Measurements from ENCODE around the gene LCN2.
"Not testable (repeated sequence)": the region's sequence is repeated elsewhere in the genome, so short reads cannot be mapped to it uniquely, and the experiment has no call there.

LCN2 gene

DNA sequence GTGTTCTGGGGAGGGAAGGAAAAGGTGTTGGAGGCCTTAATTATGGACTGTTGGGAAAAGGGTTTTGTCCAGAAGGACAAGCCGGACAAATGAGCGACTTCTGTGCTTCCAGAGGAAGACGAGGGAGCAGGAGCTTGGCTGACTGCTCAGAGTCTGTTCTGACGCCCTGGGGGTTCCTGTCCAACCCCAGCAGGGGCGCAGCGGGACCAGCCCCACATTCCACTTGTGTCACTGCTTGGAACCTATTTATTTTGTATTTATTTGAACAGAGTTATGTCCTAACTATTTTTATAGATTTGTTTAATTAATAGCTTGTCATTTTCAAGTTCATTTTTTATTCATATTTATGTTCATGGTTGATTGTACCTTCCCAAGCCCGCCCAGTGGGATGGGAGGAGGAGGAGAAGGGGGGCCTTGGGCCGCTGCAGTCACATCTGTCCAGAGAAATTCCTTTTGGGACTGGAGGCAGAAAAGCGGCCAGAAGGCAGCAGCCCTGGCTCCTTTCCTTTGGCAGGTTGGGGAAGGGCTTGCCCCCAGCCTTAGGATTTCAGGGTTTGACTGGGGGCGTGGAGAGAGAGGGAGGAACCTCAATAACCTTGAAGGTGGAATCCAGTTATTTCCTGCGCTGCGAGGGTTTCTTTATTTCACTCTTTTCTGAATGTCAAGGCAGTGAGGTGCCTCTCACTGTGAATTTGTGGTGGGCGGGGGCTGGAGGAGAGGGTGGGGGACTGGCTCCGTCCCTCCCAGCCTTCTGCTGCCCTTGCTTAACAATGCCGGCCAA is 40.8 kb upstream of the LCN2 start:
- Mint-ChIP-seq H3K4me3 (no peak overlapping the region), H3K4me1 (ENCODE audit: low read depth) (peaks cover 25% of the 10 kb centered on the region), H3K27ac (no peak overlapping the region), H3K36me3 (peaks cover 6% of the 10 kb centered on the region), H3K27me3 (no peaks in the 10 kb centered on the region), H3K9me3 (ENCODE audit: low read depth) (no peaks in the 10 kb centered on the region)

DNA sequence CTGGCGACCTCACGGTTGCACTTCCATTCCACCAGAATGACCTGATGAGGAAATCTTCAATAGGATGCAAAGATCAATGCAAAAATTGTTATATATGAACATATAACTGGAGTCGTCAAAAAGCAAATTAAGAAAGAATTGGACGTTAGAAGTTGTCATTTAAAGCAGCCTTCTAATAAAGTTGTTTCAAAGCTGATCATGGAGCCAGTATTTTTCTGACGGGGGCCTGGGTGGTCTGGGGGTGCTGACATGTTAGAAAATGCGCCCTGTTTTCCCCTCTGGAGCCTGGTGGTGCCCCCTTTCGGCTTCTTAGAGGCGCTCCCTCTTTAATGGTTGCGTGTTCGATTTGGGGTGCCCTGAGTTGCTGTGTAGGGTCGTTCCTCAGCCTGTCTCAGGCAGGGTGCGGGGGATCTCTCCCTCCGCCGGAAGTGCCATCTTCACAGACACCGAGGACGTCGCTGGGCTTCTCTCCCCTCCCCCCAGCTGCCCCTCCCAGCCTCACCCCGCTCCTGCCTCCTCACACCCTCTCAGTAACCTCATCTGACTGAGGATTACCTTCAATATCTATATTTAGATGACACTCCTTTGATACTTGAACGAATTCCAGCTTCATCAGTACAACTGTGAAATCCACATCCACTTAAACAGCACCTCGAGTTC is 40.1 kb upstream of the LCN2 start:
- Mint-ChIP-seq H3K27me3 (no peaks in the 10 kb centered on the region), H3K4me1 (ENCODE audit: low read depth) (peaks cover 19% of the 10 kb centered on the region), H3K36me3 (peaks cover 6% of the 10 kb centered on the region), H3K9me3 (ENCODE audit: low read depth) (no peaks in the 10 kb centered on the region), H3K4me3 (no peak overlapping the region), H3K27ac (no peak overlapping the region)

DNA sequence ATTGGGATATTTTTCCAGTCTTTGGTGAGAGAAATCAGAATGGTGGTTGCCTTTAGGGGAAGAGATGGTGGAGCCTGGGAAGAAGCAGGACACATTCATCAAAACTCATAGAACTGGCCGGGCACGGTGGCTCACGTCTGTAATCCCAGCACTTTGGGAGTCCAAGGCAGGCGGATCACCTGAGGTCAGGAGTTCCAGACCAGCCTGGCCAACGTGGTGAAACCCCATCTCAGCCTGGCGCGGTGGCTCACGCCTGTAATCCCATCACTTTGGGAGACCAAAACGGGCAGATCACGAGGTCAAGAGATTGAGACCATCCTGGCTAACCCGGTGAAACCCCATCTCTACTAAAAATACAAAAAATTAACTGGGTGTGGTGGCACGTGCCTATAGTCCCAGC is 37.5 kb upstream of the LCN2 start:
- not testable (repeated sequence) for H3K9me3 Mint-ChIP-seq (ENCODE audit: low read depth); H3K36me3 Mint-ChIP-seq; H3K4me3 Mint-ChIP-seq; H3K27me3 Mint-ChIP-seq; H3K27ac Mint-ChIP-seq; H3K4me1 Mint-ChIP-seq (ENCODE audit: low read depth)

DNA sequence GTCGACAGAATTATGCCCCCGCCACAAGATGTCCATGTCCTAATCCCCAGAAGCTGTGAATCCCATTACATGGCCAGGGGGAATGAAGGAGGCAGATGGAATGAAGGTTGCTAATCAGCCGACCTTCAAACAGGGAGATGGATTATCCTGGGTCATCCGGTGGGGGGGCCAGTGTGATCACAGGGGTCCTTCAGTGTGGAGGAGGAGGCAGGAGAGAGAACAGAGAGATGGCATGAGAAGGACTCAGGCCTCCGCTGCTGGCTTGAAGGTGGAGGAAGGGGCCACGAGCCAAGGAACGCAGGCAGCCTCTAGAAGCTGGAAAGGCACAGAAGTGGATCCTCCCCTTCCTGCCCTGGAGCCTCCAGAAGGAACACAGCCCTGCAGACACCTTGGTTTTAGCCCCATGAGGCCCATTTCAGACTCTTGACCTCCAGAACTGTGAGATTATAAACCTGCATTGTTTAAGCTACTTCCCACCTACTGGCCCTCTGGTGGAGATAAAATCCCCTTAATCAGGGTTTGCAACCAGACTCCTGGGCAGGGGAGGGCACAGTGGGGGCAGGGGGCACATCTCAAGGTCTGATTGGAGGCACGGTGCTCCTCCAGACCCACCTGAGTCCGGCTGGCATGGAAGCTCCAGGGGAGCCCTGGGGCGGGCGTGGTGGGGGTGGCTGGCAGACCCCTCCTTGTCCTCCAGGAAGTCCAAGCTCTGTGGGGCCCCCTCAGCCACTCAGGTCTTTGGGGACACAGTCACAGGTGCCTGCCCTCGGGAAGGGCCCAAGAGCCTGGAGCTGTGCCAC is 35.5 kb upstream of the LCN2 start:
- Mint-ChIP-seq H3K4me1 (ENCODE audit: low read depth) (peaks cover 15% of the 10 kb centered on the region), H3K27ac (no peak overlapping the region), H3K9me3 (ENCODE audit: low read depth) (no peaks in the 10 kb centered on the region), H3K36me3 (peaks cover 6% of the 10 kb centered on the region), H3K4me3 (no peak overlapping the region), H3K27me3 (no peaks in the 10 kb centered on the region)

DNA sequence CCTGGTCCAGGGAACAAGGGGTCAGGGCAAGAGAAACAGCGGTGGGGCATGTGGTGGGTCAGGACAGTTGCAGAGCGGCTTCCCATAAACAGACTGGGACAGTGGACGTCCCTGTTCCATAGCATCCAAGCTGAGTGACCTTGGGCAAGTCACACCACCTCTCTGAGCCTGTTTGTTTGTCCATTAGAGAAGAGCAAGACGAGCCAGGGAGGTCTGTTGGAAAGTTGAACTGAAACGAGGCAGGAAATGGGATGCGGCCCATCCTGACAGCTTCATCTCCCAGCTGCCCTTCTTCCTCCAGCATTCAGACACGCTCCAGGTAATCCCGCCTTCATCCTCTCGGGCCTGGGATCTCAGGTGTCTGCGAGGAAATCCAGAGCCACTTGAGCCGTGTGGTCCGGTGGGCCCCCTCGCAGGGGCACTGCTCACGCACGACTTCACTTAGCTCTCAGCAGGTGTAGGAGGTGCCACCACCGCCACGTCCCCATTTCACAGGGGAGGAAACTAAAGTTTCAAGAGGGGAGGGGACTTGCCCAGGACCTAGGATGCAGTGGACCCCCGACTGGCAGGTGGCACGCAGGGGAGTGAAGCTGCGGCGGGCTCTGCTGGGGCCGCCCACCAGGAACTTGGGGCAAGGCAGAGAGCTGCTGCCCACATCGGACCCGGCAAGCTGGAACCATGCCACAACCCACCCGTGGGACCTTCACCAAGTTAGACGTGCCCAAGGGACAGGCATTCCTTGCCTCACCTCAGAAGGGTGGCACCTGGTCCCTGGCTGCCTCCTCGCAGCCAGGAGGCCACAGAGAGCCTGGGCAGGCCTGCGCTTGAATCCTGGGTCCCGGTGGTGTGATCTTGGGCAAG is 34.7 kb upstream of the LCN2 start:
- Mint-ChIP-seq H3K4me3 (no peak overlapping the region), H3K4me1 (ENCODE audit: low read depth) (peaks cover 14% of the 10 kb centered on the region), H3K36me3 (peaks cover 5% of the 10 kb centered on the region), H3K27me3 (no peaks in the 10 kb centered on the region), H3K27ac (no peak overlapping the region), H3K9me3 (ENCODE audit: low read depth) (no peaks in the 10 kb centered on the region)

DNA sequence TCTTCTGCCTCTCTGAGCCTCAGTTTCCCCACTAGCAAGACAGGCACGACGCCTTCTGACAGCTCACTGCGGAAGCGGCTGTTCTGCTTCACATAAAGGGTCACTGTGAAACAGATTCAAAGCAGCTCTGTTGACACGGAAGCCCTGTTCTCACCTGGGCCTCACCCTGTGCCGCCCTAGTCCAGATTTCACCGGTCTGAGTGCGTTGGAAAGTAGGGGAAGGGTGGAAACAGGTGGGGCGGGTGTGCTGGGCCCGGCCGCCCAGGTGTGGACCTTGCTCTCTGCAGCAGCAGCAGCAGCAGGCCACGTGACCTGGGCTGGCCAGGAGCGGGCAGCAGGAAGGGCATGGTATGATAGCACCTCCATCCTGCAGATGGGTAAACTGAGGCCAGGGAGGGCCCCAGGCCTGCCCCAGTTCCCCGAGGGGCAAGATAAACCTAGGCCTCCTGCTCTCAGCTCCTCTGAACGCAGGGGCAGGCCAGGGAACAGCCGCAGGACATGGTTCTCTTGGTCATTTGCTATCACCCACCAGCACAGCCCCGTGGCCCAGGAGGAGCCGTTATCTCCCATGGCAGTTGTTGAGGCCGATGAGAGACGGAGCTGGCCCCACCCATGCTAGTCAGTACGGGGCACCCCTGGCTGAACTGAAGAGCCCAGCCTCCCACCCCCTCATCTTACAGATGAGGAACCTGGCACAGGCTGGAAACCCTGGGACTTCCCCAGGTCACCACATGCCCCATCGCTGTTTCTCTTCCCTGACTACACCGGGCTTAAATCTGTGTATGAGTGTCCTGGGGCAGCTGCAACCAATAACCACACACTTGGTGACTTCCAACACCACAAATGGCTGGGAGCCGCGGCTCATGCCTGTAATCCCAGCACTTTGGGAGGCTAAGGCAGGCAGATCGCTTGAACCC is 33.8 kb upstream of the LCN2 start:
- Mint-ChIP-seq H3K4me1 (ENCODE audit: low read depth) (peaks cover 12% of the 10 kb centered on the region), H3K9me3 (ENCODE audit: low read depth) (no peaks in the 10 kb centered on the region), H3K36me3 (peaks cover 3% of the 10 kb centered on the region), H3K4me3 (no peak overlapping the region), H3K27ac (no peak overlapping the region), H3K27me3 (no peaks in the 10 kb centered on the region)

DNA sequence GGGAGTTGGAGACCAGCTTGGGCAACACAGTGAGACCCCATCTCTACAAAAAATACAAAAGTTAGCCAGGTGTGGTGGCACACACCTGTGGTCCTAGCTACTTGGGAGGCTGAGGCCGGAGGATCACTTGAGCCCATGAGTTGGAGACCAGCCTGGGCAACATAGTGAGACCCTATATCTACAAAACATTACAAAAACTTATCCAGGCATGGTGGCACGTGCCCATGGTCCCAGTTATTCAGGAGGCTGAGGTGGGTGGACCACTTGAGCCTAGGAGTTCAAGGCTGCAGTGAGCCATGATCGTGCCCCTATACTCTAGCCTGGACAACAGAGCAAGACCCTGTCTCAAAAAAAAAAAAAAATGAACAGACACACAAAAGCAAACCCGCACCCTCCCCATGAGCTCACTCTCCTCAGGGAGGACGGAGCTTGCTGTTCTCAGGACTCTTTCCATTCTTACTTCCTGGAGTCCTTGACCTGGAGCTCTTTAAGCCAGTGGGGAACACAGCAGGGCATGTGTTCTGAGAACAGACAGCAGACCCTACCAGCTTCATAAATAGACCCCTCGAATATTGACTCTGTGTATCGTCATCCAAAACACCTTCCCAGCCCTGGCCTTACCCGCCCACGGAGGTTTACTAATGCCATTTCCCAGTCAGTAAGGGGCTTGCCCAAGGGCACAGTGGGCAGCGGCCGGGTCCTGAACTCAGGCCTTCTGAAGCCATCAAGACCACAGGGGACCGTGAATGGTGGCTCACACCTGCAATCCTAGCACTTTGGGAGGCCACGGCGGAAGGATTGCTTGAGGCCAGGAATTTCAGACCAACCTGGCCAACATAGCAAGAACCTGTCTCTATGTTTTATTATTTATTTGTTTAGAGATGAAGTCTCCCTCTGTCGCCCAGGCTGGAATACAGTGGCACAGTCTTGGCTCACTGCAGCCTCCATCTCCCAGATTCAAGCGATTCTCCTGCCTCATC is 32.9 kb upstream of the LCN2 start:
- H3K4me3 Mint-ChIP-seq: no peak overlapping the region
- H3K4me1 Mint-ChIP-seq (ENCODE audit: low read depth): peaks cover 7% of the 10 kb centered on the region
- H3K9me3 Mint-ChIP-seq (ENCODE audit: low read depth): no peaks in the 10 kb centered on the region
- no peaks in the 10 kb centered on the region for H3K27me3 Mint-ChIP-seq
- peaks cover 3% of the 10 kb centered on the region for H3K36me3 Mint-ChIP-seq
- H3K27ac Mint-ChIP-seq: no peak overlapping the region

DNA sequence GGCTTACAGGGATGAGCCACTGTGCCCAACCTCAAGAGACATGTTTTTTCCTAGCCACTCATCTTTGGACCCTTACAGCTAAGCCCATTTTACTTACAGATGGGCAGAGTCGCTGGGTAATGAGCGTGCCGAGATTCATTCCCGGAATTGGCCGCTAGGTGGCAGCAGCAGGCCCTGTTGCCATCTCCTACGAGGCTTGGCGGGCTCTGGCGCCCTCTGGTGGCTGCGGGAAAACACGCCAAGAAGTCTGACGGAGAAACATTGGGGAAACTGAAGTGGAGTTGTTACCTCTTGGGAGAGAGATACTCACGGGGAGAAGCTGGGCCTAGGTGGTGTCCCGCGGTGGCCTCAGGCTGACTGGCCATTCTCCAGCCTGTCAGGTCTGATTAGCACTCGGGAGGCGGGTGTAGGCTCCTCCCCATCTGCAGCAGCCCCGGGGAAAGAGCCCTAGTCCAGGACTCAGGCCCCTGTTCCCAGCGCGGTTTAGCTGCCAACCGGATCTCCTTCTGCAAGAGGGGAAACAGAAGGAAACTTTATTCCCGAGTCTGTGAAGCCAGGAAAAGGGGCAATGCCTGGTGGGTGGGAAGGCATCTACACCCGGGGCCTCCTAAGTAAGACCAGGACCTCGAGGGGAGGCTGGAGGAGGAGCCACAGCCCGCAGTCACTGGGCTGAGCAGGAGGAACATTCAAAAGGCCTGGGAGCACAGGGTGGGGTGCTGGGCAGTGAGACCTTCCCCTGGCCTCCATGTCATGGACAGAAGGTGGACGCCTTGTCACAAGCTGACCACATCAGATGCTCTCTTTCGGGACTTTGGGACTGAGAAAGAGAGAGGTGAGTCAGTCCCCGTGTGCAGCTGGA is 31.4 kb upstream of the LCN2 start:
- peaks cover 7% of the 10 kb centered on the region for H3K4me1 Mint-ChIP-seq (ENCODE audit: low read depth)
- peaks cover 3% of the 10 kb centered on the region for H3K36me3 Mint-ChIP-seq
- H3K27ac Mint-ChIP-seq: no peak overlapping the region
- no peaks in the 10 kb centered on the region for H3K27me3 Mint-ChIP-seq
- no peak overlapping the region for H3K4me3 Mint-ChIP-seq
- H3K9me3 Mint-ChIP-seq (ENCODE audit: low read depth): no peaks in the 10 kb centered on the region

DNA sequence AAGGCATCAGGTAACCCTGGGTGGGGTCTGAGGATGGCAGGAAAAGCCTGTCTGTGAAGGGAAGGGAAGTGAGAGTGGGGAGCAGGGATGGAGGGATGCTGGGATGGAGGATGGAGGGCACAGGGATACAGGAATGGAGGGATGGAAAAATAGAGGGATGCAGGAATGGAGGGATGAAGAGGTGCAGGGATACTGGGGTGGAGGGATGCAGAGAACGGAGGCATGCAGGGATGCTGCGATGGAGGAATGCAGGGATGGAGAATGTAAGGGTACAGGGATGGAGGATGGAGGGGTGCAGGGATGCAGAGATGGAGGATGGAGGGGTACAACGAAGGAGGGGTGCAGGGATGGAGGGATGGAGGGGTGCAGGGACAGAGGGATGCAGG is 30.8 kb upstream of the LCN2 start:
- peaks cover 7% of the 10 kb centered on the region for H3K4me1 Mint-ChIP-seq (ENCODE audit: low read depth)
- peaks cover under 1% of the 10 kb centered on the region for H3K36me3 Mint-ChIP-seq
- H3K4me3 Mint-ChIP-seq: no peak overlapping the region
- no peak overlapping the region for H3K27ac Mint-ChIP-seq
- H3K9me3 Mint-ChIP-seq (ENCODE audit: low read depth): no peaks in the 10 kb centered on the region
- no peaks in the 10 kb centered on the region for H3K27me3 Mint-ChIP-seq

DNA sequence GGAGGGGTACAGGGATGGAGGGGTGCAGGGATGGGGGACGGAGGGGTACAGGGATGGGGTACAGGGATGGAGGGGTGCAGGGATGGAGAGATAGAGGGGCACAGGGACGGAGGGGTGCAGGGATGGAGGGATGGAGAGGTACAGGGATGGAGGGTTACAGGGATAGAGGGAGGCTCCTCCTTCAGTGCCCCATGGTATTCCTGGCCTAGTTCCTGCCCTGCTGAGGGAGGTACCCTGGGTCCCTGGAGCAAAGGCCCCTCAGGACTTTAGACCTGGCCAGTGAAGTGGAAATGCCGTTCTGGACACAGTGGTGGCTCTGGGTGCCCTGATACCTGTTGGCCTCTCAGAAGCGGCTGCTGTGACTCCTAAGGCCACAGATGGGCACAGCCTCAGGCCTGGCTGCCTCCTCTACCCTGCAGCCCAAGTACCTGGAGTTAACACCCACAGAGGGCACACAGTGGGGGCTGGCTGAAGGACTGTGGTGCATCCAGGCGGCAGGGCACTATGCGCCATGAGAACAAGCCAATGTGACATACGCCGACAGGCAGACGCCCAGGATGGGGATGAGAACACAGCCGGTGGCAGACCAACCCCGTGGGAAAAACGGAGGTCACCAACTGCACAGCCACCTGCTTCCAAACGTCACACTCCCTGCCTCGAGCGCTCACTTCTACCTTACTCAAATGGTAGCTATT is 30.1 kb upstream of the LCN2 start:
- no peak overlapping the region for H3K27ac Mint-ChIP-seq
- no peaks in the 10 kb centered on the region for H3K9me3 Mint-ChIP-seq (ENCODE audit: low read depth)
- peaks cover 7% of the 10 kb centered on the region for H3K4me1 Mint-ChIP-seq (ENCODE audit: low read depth)
- no peaks in the 10 kb centered on the region for H3K27me3 Mint-ChIP-seq
- H3K4me3 Mint-ChIP-seq: no peak overlapping the region
- no peaks in the 10 kb centered on the region for H3K36me3 Mint-ChIP-seq

DNA sequence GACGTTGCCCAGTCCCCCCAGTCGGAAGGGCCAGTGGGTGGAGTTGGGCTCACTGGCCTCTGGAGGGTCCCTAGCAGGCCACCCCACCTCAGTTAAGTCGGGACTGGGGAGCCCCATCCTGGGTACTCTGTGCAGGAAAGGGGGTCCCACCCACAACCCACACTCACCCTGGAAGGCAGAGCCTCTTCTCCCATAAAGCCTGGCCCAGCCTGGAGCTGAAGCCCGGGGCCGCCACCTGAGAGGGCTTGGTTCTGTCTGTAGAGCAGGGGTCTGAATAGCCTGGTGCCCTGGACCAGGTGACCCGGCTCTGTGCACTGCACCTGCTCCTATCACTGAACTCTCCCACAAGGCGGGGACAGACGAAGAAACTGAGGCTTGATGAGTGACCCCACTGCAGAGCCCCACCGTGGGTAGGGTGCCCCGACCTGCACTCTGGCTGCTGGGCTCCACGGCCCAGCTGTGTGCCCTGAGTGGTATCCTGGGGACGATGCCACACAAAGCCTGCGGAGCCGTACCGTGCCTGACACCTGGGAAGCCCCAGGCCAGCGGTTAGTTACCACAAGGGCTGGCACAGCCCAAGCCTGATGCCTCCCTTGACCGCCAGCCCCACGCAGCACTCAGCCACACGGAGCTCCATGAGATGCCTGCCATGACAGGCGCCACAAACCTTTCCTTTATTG is 29.1 kb upstream of the LCN2 start:
- H3K27ac Mint-ChIP-seq: no peak overlapping the region
- no peak overlapping the region for H3K4me3 Mint-ChIP-seq
- H3K27me3 Mint-ChIP-seq: no peaks in the 10 kb centered on the region
- H3K9me3 Mint-ChIP-seq (ENCODE audit: low read depth): no peaks in the 10 kb centered on the region
- H3K36me3 Mint-ChIP-seq: no peaks in the 10 kb centered on the region
- H3K4me1 Mint-ChIP-seq (ENCODE audit: low read depth): peaks cover 13% of the 10 kb centered on the region

Measured in activated naive CD8-positive, alpha-beta T cell (primary cell).